SK-N-SH (cell line): Measurements from ENCODE around the gene CPNE1. TPM values are rescaled to one million over a fixed set of nuclear protein-coding genes. Genes with fewer than 3 reads are reported as not detected.

Source experiments
- CTCF ChIA-PET: fragments of 300-600, 350-600 bp; formaldehyde crosslinking; extraction: SDS; loops from one replicate; lab custom pipeline; 2021; lab: Yijun Ruan, JAX
- POLR2A ChIA-PET: fragments of 350-600 bp; sonication (Branson Sonifier 250); formaldehyde crosslinking; extraction: SDS; loops from one replicate; lab custom pipeline; 2020; ENCODE audit warnings: antibody characterized with exemption, inconsistent platforms; lab: Yijun Ruan, JAX
- DNase-seq: peaks from one replicate; pipeline ENCODE4 v3.0.0; 2012
- H2AFZ ChIP-seq: fragments of 200-600 bp; sonication (generic); 2 replicates; pipeline ENCODE4 v1.8.1; 2016; ENCODE audit warnings: antibody characterized with exemption, mild to moderate bottlenecking, low read depth
- H3F3A ChIP-seq: fragments of 200-600 bp; sonication (generic); replicated peaks from 2 replicates; pipeline ENCODE3; 2016; ENCODE audit warnings: antibody characterized with exemption, mild to moderate bottlenecking; ENCODE audit not compliant: insufficient read depth
- H3K27ac ChIP-seq, 2 experiments: fragments of 200-500 bp in 1 of 2; fragments of 200-600 bp in 1 of 2; sonication (Bioruptor generic) in 1 of 2; sonication (generic), shearing (Covaris generic) in 1 of 2; 2 replicates each; pipeline versions ENCODE4 v1.5.1 to v1.6.1; 2014 to 2016; ENCODE audit warnings: low read depth in 2 of 2, inconsistent platforms in 1 of 2, low read length in 1 of 2, mild to moderate bottlenecking in 1 of 2, mixed read lengths in 1 of 2
- H3K27me3 ChIP-seq: fragments of 200-600 bp; sonication (generic), shearing (Covaris generic); 2 replicates; pipeline ENCODE4 v1.6.1; 2016; ENCODE audit warnings: mixed run types; ENCODE audit not compliant: insufficient read depth
- H3K36me3 ChIP-seq, 2 experiments: fragments of 200-500 bp in 1 of 2; fragments of 200-600 bp in 1 of 2; sonication (Bioruptor generic) in 1 of 2; sonication (generic) in 1 of 2; replicated peaks in 1 of 2; 2 replicates each; pipeline versions ENCODE3 to v1.5.1; 2014 to 2016; ENCODE audit warnings: low read length in 1 of 2, mild to moderate bottlenecking in 1 of 2; ENCODE audit not compliant: insufficient read depth in 2 of 2, control insufficient read depth in 1 of 2
- H3K4me1 ChIP-seq, 2 experiments: fragments of 200-500 bp in 1 of 2; fragments of 200-600 bp in 1 of 2; sonication (Bioruptor generic) in 1 of 2; sonication (generic), shearing (Covaris generic) in 1 of 2; 2 replicates each; pipeline versions ENCODE4 v1.5.1 to v1.6.1; 2014 to 2016; ENCODE audit warnings: low read depth in 1 of 2, low read length in 1 of 2, mixed run types in 1 of 2; ENCODE audit not compliant: insufficient read depth in 2 of 2, control insufficient read depth in 1 of 2
- H3K4me2 ChIP-seq: fragments of 200-600 bp; sonication (generic), shearing (Covaris generic); 2 replicates; pipeline ENCODE4 v1.6.1; 2017; ENCODE audit warnings: mixed run types
- H3K4me3 ChIP-seq, 2 experiments: fragments of 200-500 bp in 1 of 2; fragments of 200-600 bp in 1 of 2; sonication (Bioruptor generic) in 1 of 2; sonication (generic), shearing (Covaris generic) in 1 of 2; 2 replicates each; pipeline versions ENCODE4 v1.5.1 to v1.8.1; 2014 to 2016; ENCODE audit warnings: low read depth in 2 of 2, inconsistent platforms in 1 of 2, low read length in 1 of 2, mild to moderate bottlenecking in 1 of 2, mixed read lengths in 1 of 2, moderate library complexity in 1 of 2
- H3K79me2 ChIP-seq: fragments of 200-600 bp; sonication (generic); 2 replicates; pipeline ENCODE4 v1.8.1; 2017; ENCODE audit warnings: mild to moderate bottlenecking; ENCODE audit not compliant: insufficient read depth
- H3K9ac ChIP-seq: fragments of 200-600 bp; sonication (generic); 2 replicates; pipeline ENCODE4 v1.6.1; 2017; ENCODE audit warnings: mixed run types
- H3K9me2 ChIP-seq: fragments of 200-600 bp; sonication (generic); 2 replicates; pipeline ENCODE4 v1.6.1; 2017; ENCODE audit warnings: mixed run types
- H3K9me3 ChIP-seq: fragments of 200-600 bp; sonication (generic); 2 replicates; pipeline ENCODE4 v1.6.1; 2017; ENCODE audit warnings: mixed run types, mild to moderate bottlenecking, moderate library complexity
- H4K20me1 ChIP-seq: fragments of 200-600 bp; sonication (generic); 2 replicates; pipeline ENCODE4 v1.6.1; 2017; ENCODE audit warnings: mild to moderate bottlenecking, mixed run types; ENCODE audit not compliant: insufficient read depth
- FOSL2 ChIP-seq: IDR thresholded peaks from 2 replicates; pipeline ENCODE4 v1.4.0; 2012; ENCODE audit warnings: low read depth, mild to moderate bottlenecking, moderate library complexity, borderline replicate concordance
- FOXJ3 ChIP-seq: sonication (generic); formaldehyde crosslinking; IDR thresholded peaks from 2 replicates; pipeline ENCODE4 v1.5.1; 2020; ENCODE audit warnings: mild to moderate bottlenecking, missing genetic modification reagents
- FOXM1 ChIP-seq: IDR thresholded peaks from 2 replicates; pipeline ENCODE4 v1.4.0; 2012; ENCODE audit warnings: low read depth, mild to moderate bottlenecking
- GABPA ChIP-seq: IDR thresholded peaks from 2 replicates; pipeline ENCODE4 v1.4.0; 2012; ENCODE audit warnings: low read depth, mild to moderate bottlenecking
- IRF3 ChIP-seq: fragments of 150-350 bp; IDR thresholded peaks from 2 replicates; pipeline ENCODE4 v1.6.1; 2016; ENCODE audit warnings: mild to moderate bottlenecking, low read depth, low read length
- JUND ChIP-seq: IDR thresholded peaks from 2 replicates; pipeline ENCODE4 v1.4.0; 2012
- MEF2A ChIP-seq: IDR thresholded peaks from 2 replicates; pipeline ENCODE4 v1.4.0; 2012; ENCODE audit warnings: low read depth, borderline replicate concordance
- MXI1 ChIP-seq: IDR thresholded peaks from 2 replicates; pipeline ENCODE4 v1.6.1; 2012; ENCODE audit warnings: mild to moderate bottlenecking, low read depth, low read length, improper control_type of control experiment
- NFIC ChIP-seq: IDR thresholded peaks from 2 replicates; pipeline ENCODE4 v1.4.0; 2012; ENCODE audit warnings: borderline replicate concordance
- NRF1 ChIP-seq: IDR thresholded peaks from 2 replicates; pipeline ENCODE4 v1.6.1; 2012; ENCODE audit warnings: low read depth, mild to moderate bottlenecking, low read length
- RAD21 ChIP-seq: IDR thresholded peaks from 2 replicates; pipeline ENCODE4 v1.6.1; 2012; ENCODE audit warnings: mild to moderate bottlenecking, low read length
- RXRA ChIP-seq: IDR thresholded peaks from 2 replicates; pipeline ENCODE4 v1.4.0; 2012; ENCODE audit warnings: low read depth, mild to moderate bottlenecking, borderline replicate concordance
- SIN3A ChIP-seq: IDR thresholded peaks from 2 replicates; pipeline ENCODE4 v1.6.1; 2012; ENCODE audit warnings: low read depth, mild to moderate bottlenecking, low read length, moderate library complexity, borderline replicate concordance
- SMC3 ChIP-seq: IDR thresholded peaks from 2 replicates; pipeline ENCODE4 v1.6.1; 2012; ENCODE audit warnings: low read depth, low read length, improper control_type of control experiment
- TCF12 ChIP-seq: IDR thresholded peaks from 2 replicates; pipeline ENCODE4 v1.4.0; 2012
- WGBS: methylation state at CpG from one replicate; pipeline ENCODE4 v1.1.6; 2017; ENCODE audit warnings: low lambda C conversion rate; 5-methylcytosine and 5-hydroxymethylcytosine counted together
- polyA plus RNA-seq, 3 experiments: library from polyadenylated mRNA; depleted of rRNA; stranded (reverse); fragments of >200 nt; gene quantifications; 2 replicates each; pipeline ENCODE4 v1.2.3, GENCODE V29; 2012
- TF ChIP-seq, protein P1 (sequence below): IDR thresholded peaks from 2 replicates; pipeline ENCODE4 v1.4.0; 2012; ENCODE audit warnings: low read depth
- TF ChIP-seq, protein P2 (sequence below): IDR thresholded peaks from 2 replicates; pipeline ENCODE4; 2012
- TF ChIP-seq, protein P3 (sequence below): IDR thresholded peaks from 2 replicates; pipeline ENCODE4 v1.4.0; 2012; ENCODE audit warnings: low read depth, borderline replicate concordance
- TF ChIP-seq, protein P4 (sequence below): IDR thresholded peaks from 2 replicates; pipeline ENCODE4 v1.6.1; 2012; ENCODE audit warnings: mild to moderate bottlenecking, low read depth, low read length, moderate library complexity
- TF ChIP-seq, protein P5 (sequence below): fragments of 200-600 bp; sonication (generic); IDR thresholded peaks from 2 replicates; pipeline ENCODE4 v1.6.1; 2017; ENCODE audit warnings: antibody characterized with exemption, mild to moderate bottlenecking, moderate library complexity

The CPNE1 gene
- polyA plus RNA-seq, 1 of the 3 experiments (the other 2 are of a cell fraction), result 279 TPM

DNA sequence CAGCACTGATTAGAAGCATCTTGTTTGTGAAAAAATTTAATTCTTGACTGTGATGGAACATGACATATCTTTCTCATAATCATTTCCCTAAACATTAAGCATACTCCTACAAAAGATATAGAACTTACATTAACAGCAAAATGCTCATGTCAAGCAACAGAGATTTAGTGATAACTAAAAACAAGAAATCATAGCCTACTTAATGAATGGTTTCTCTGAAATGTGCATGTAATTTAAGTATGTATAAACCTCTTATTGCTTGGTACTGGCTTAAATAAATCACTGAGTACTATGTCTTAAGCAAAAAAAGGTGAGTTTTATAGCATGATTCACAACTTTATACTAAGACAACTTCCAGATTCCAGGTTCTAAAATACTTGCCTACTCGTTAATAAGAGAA lies 43.8 kb upstream of the CPNE1 start:
- POLR2A ChIA-PET, result no interaction called here
- CTCF ChIA-PET, result interaction anchor here (1.3 to 1.7 kb wide), 2 partner anchors 176 to 245 kb away, joined by 4 to 5 read pairs; no protein-coding TSS in a partner anchor
- WGBS, result 40% methylated on average over 1 of the region's 1 CpG
- H3K27ac ChIP-seq, result peak overlapping the region in 1 of 2 experiments; percentile 42; a peak in 3 of 4 replicates
- TF ChIP-seq, protein P1, sequence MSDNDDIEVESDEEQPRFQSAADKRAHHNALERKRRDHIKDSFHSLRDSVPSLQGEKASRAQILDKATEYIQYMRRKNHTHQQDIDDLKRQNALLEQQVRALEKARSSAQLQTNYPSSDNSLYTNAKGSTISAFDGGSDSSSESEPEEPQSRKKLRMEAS, result no peak
- TF ChIP-seq, protein P2, sequence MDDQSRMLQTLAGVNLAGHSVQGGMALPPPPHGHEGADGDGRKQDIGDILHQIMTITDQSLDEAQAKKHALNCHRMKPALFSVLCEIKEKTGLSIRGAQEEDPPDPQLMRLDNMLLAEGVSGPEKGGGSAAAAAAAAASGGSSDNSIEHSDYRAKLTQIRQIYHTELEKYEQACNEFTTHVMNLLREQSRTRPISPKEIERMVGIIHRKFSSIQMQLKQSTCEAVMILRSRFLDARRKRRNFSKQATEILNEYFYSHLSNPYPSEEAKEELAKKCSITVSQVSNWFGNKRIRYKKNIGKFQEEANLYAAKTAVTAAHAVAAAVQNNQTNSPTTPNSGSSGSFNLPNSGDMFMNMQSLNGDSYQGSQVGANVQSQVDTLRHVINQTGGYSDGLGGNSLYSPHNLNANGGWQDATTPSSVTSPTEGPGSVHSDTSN, result no peak
- TF ChIP-seq TCF12, result no peak
- no peak for TF ChIP-seq GABPA
- TF ChIP-seq SIN3A, result no peak
- TF ChIP-seq, protein P3, sequence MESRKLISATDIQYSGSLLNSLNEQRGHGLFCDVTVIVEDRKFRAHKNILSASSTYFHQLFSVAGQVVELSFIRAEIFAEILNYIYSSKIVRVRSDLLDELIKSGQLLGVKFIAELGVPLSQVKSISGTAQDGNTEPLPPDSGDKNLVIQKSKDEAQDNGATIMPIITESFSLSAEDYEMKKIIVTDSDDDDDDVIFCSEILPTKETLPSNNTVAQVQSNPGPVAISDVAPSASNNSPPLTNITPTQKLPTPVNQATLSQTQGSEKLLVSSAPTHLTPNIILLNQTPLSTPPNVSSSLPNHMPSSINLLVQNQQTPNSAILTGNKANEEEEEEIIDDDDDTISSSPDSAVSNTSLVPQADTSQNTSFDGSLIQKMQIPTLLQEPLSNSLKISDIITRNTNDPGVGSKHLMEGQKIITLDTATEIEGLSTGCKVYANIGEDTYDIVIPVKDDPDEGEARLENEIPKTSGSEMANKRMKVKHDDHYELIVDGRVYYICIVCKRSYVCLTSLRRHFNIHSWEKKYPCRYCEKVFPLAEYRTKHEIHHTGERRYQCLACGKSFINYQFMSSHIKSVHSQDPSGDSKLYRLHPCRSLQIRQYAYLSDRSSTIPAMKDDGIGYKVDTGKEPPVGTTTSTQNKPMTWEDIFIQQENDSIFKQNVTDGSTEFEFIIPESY, result no peak
- TF ChIP-seq IRF3, result no peak
- no peak for TF ChIP-seq NFIC
- no peak for TF ChIP-seq SMC3
- TF ChIP-seq FOXJ3 (CRISPR knock-in tag), result no peak
- TF ChIP-seq MEF2A, result no peak
- TF ChIP-seq, protein P4, sequence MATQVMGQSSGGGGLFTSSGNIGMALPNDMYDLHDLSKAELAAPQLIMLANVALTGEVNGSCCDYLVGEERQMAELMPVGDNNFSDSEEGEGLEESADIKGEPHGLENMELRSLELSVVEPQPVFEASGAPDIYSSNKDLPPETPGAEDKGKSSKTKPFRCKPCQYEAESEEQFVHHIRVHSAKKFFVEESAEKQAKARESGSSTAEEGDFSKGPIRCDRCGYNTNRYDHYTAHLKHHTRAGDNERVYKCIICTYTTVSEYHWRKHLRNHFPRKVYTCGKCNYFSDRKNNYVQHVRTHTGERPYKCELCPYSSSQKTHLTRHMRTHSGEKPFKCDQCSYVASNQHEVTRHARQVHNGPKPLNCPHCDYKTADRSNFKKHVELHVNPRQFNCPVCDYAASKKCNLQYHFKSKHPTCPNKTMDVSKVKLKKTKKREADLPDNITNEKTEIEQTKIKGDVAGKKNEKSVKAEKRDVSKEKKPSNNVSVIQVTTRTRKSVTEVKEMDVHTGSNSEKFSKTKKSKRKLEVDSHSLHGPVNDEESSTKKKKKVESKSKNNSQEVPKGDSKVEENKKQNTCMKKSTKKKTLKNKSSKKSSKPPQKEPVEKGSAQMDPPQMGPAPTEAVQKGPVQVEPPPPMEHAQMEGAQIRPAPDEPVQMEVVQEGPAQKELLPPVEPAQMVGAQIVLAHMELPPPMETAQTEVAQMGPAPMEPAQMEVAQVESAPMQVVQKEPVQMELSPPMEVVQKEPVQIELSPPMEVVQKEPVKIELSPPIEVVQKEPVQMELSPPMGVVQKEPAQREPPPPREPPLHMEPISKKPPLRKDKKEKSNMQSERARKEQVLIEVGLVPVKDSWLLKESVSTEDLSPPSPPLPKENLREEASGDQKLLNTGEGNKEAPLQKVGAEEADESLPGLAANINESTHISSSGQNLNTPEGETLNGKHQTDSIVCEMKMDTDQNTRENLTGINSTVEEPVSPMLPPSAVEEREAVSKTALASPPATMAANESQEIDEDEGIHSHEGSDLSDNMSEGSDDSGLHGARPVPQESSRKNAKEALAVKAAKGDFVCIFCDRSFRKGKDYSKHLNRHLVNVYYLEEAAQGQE, result no peak
- TF ChIP-seq FOXM1, result no peak
- no peak for TF ChIP-seq JUND
- TF ChIP-seq, protein P5, sequence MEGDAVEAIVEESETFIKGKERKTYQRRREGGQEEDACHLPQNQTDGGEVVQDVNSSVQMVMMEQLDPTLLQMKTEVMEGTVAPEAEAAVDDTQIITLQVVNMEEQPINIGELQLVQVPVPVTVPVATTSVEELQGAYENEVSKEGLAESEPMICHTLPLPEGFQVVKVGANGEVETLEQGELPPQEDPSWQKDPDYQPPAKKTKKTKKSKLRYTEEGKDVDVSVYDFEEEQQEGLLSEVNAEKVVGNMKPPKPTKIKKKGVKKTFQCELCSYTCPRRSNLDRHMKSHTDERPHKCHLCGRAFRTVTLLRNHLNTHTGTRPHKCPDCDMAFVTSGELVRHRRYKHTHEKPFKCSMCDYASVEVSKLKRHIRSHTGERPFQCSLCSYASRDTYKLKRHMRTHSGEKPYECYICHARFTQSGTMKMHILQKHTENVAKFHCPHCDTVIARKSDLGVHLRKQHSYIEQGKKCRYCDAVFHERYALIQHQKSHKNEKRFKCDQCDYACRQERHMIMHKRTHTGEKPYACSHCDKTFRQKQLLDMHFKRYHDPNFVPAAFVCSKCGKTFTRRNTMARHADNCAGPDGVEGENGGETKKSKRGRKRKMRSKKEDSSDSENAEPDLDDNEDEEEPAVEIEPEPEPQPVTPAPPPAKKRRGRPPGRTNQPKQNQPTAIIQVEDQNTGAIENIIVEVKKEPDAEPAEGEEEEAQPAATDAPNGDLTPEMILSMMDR, result no peak
- no peak for TF ChIP-seq MXI1
- no peak for TF ChIP-seq NRF1
- no peak for TF ChIP-seq RXRA
- no peak for TF ChIP-seq RAD21
- no peak for TF ChIP-seq FOSL2
- no peak for DNase-seq
- H3K4me2 ChIP-seq, result no peak overlapping the region
- peaks cover 96% of the 10 kb centered on the region for H3F3A ChIP-seq
- peaks cover 91% of the 10 kb centered on the region for H4K20me1 ChIP-seq
- H3K79me2 ChIP-seq, result peaks cover 91% of the 10 kb centered on the region
- no peaks in the 10 kb centered on the region for H3K9me3 ChIP-seq
- H3K9ac ChIP-seq, result no peak overlapping the region
- no peaks in the 10 kb centered on the region for H3K9me2 ChIP-seq
- H3K36me3 ChIP-seq, result peaks cover 91 to 98% of the 10 kb centered on the region in 2 experiments
- no peak overlapping the region for H2AFZ ChIP-seq
- peaks cover 0 to 21% of the 10 kb centered on the region in 2 experiments; a peak in 3 of 4 replicates for H3K4me1 ChIP-seq
- H3K27me3 ChIP-seq, result no peaks in the 10 kb centered on the region
- no peak overlapping the region for H3K4me3 ChIP-seq
